Upper lobe of left lung (tissue), 6 donors: ENCODE results near the gene TTLL10. TPM values are rescaled to one million over a fixed set of nuclear protein-coding genes. Genes with fewer than 3 reads are reported as not detected.

Experiments used
- ATAC-seq, 2 donors: fragments of 200-7000 bp; cut with Tn5 transposase; one replicate each; pipeline ENCODE4 v1.9.1; 2022; ENCODE audit warnings: mild to moderate bottlenecking in 2 of 2, moderate library complexity in 2 of 2; ENCODE audit not compliant: low FRiP score in 2 of 2
- DNase-seq, 2 donors: peaks; one replicate each; pipeline ENCODE4 v3.0.0-alpha.2; 2019 to 2020
- H3K27ac ChIP-seq, 4 donors: fragments of 200-600 bp; sonication (generic); one replicate each; pipeline ENCODE4 v1.5.1; 2016 to 2019
- H3K27me3 ChIP-seq, 4 donors: fragments of 200-600 bp; sonication (generic); one replicate each; pipeline ENCODE4 v1.5.1; 2017 to 2019
- H3K36me3 ChIP-seq, 4 donors: fragments of 200-600 bp; sonication (generic); one replicate each; pipeline ENCODE4 v1.5.1; 2016 to 2019
- H3K4me1 ChIP-seq, 4 donors: fragments of 200-600 bp; sonication (generic); one replicate each; pipeline ENCODE4 v1.5.1; 2018 to 2019
- H3K4me3 ChIP-seq, 4 donors: fragments of 200-600 bp; sonication (generic); one replicate each; pipeline ENCODE4 v1.5.1; 2017 to 2019; ENCODE audit warnings: mild to moderate bottlenecking in 2 of 4, moderate library complexity in 1 of 4
- H3K9me3 ChIP-seq, 4 donors: fragments of 200-600 bp; sonication (generic); one replicate each; pipeline ENCODE4 v1.5.1; 2018 to 2019
- CTCF ChIP-seq, 6 experiments: fragments of 450-650 bp in 4 of 6; fragments of 200-600 bp in 2 of 6; sonication (generic) in 2 of 6; IDR thresholded peaks; one replicate each; pipeline ENCODE4 v1.5.1; 2016 to 2019; ENCODE audit warnings: antibody characterized with exemption in 6 of 6
- EP300 ChIP-seq, 4 donors: sonication (generic); formaldehyde crosslinking; IDR thresholded peaks; one replicate each; pipeline ENCODE4 v1.5.1; 2017; ENCODE audit warnings: antibody characterized with exemption in 4 of 4, control low read depth in 2 of 4
- POLR2A ChIP-seq, 4 donors: fragments of 450-650 bp; IDR thresholded peaks; one replicate each; pipeline ENCODE4 v1.5.1; 2016 to 2017; ENCODE audit warnings: antibody characterized with exemption in 4 of 4, mild to moderate bottlenecking in 2 of 4
- POLR2AphosphoS5 ChIP-seq, 2 donors: sonication (generic); formaldehyde crosslinking; IDR thresholded peaks; one replicate each; pipeline ENCODE4 v1.5.1; 2017; ENCODE audit warnings: antibody characterized with exemption in 2 of 2
- WGBS, 2 donors: methylation state at CpG; one replicate each; pipeline ENCODE4 v1.1.5; 2017 to 2018; 5-methylcytosine and 5-hydroxymethylcytosine counted together
- total RNA-seq, 6 donors: library from RNA; depleted of rRNA in 4 of 6; stranded (reverse); fragments of >200 nt in 4 of 6; gene quantifications; one replicate each; pipeline versions ENCODE4 v1.1.0 to v1.2.1, GENCODE V29; 2016 to 2021
- donor health status: DM: no; HTN: no; CAD: no; lungs with moderate emphysema.
- donor health status: DM: no; HTN: yes; CAD: no; lungs with severe emphysema.

TTLL10 gene
- total RNA-seq, 6 donors from 2014 or later = 0.86 to 14.5 (median 5.8) TPM

- TF ChIP-seq EP300 (IDR thresholded peaks at IDR 0.05) = no peak
- TF ChIP-seq POLR2AphosphoS5 (IDR thresholded peaks at IDR 0.05) = no peak
- TF ChIP-seq CTCF (IDR thresholded peaks at IDR 0.05) = no peak
- no peak for TF ChIP-seq POLR2A (IDR thresholded peaks at IDR 0.05)
- H3K27me3 ChIP-seq = peaks cover 0 to 49% (median 23%) of the 10 kb centered on the region in 4 donors
- DNase-seq (peak in 1 of 2 donors; percentile 77), ATAC-seq (no peak)
- H3K9me3 ChIP-seq = no peaks in the 10 kb centered on the region
- no peak overlapping the region for H3K27ac ChIP-seq
- peaks cover 6 to 33% (median 10%) of the 10 kb centered on the region in 4 donors for H3K4me1 ChIP-seq
- no peak overlapping the region for H3K4me3 ChIP-seq
- H3K36me3 ChIP-seq = no peaks in the 10 kb centered on the region
- WGBS, 2 donors = 92 to 93% methylated on average over 5 to 31 of the region's 41 CpGs
Measured at GRCh38 chr1:1242461-1243265, 69.0 kb downstream of the TTLL10 start.

- no peak for TF ChIP-seq EP300 (IDR thresholded peaks at IDR 0.05)
- no peak for TF ChIP-seq CTCF (IDR thresholded peaks at IDR 0.05)
- TF ChIP-seq POLR2A (IDR thresholded peaks at IDR 0.05) = no peak
- no peak for TF ChIP-seq POLR2AphosphoS5 (IDR thresholded peaks at IDR 0.05)
- Histone ChIP-seq H3K4me1 (peaks cover 5 to 27% (median 8%) of the 10 kb centered on the region in 4 donors), H3K9me3 (no peaks in the 10 kb centered on the region), H3K36me3 (no peaks in the 10 kb centered on the region), H3K27ac (no peak overlapping the region), H3K4me3 (no peak overlapping the region), H3K27me3 (peaks cover 0 to 44% (median 20%) of the 10 kb centered on the region in 4 donors)
- DNase-seq = peak in 1 of 2 donors; percentile 74
- ATAC-seq = no peak
- WGBS, 2 donors = 90 to 98% methylated on average over 2 to 8 of the region's 23 CpGs
Measured at GRCh38 chr1:1243266-1243660, 69.6 kb downstream of the TTLL10 start.

GRCh38 chr1:1243807-1244191, 70.1 kb downstream of the TTLL10 start:
- no peak for ATAC-seq
- no peak overlapping the region for H3K27ac ChIP-seq

GRCh38 chr1:1244192-1244811, 70.6 kb downstream of the TTLL10 start:
- WGBS, 2 donors = 73 to 80% methylated on average over 1 to 30 of the region's 30 CpGs
- TF ChIP-seq CTCF (IDR thresholded peaks at IDR 0.05) = peak in 1 of 6 experiments; percentile 7
- TF ChIP-seq EP300 (IDR thresholded peaks at IDR 0.05) = no peak
- H3K4me3 ChIP-seq = peak overlapping the region in 3 of 4 donors; percentile 19 to 41 (median 33)
- H3K27me3 ChIP-seq = peaks cover 0 to 35% (median 15%) of the 10 kb centered on the region in 4 donors
- no peaks in the 10 kb centered on the region for H3K9me3 ChIP-seq
- peak in 1 of 2 donors; percentile 83 for DNase-seq
- H3K27ac ChIP-seq = no peak overlapping the region
- H3K36me3 ChIP-seq = no peaks in the 10 kb centered on the region
- ATAC-seq = no peak
- peaks cover 5 to 23% (median 8%) of the 10 kb centered on the region in 4 donors for H3K4me1 ChIP-seq

More at GRCh38 chr1:1243807-1244191, 70.1 kb downstream of the TTLL10 start:
- DNase-seq = peak in 1 of 2 donors; percentile 80
- Histone ChIP-seq H3K36me3 (no peaks in the 10 kb centered on the region), H3K4me3 (peak overlapping the region in 3 of 4 donors; percentile 19 to 41 (median 33)), H3K27me3 (peaks cover 0 to 40% (median 17%) of the 10 kb centered on the region in 4 donors), H3K9me3 (no peaks in the 10 kb centered on the region), H3K4me1 (peaks cover 5 to 23% (median 8%) of the 10 kb centered on the region in 4 donors)
- whole genome bisulfite sequencing, 2 donors = 54 to 57% methylated on average over 16 to 23 of the region's 23 CpGs
- TF ChIP-seq POLR2AphosphoS5 (IDR thresholded peaks at IDR 0.05) (no peak), EP300 (IDR thresholded peaks at IDR 0.05) (no peak), POLR2A (IDR thresholded peaks at IDR 0.05) (no peak), CTCF (IDR thresholded peaks at IDR 0.05) (no peak)
